Thyroid gland (tissue), 4 donors: ENCODE data around the gene GPC6.

Source experiments
- CTCF ChIP-seq, 6 experiments: fragments of 200-600 bp in 3 of 6; fragments of 450-650 bp in 3 of 6; sonication (generic) in 3 of 6; IDR thresholded peaks; one replicate each; pipeline ENCODE4 v1.5.1; 2016 to 2019; ENCODE audit warnings: antibody characterized with exemption in 6 of 6, mild to moderate bottlenecking in 2 of 6, inconsistent platforms in 1 of 6, moderate library complexity in 1 of 6
- POLR2A ChIP-seq, 2 donors: fragments of 450-650 bp; IDR thresholded peaks; one replicate each; pipeline ENCODE4 v1.6.1; 2017; ENCODE audit warnings: antibody characterized with exemption in 2 of 2, mild to moderate bottlenecking in 2 of 2, moderate library complexity in 1 of 2

- TF ChIP-seq CTCF (IDR thresholded peaks at IDR 0.05) (no peak), POLR2A (IDR thresholded peaks at IDR 0.05) (no peak)
Measured at GRCh38 chr13:94063096-94063495, 836.5 kb downstream of the GPC6 start.
